GM19099 (cell line): Measurements from ENCODE around the gene DZANK1.

Experiments
- POLR2A ChIP-seq: IDR thresholded peaks from 3 replicates; pipeline ENCODE4 v1.6.1; 2011; ENCODE audit warnings: low read depth; ENCODE audit not compliant: insufficient read length; ENCODE audit errors: extremely low read depth

DZANK1 gene

GRCh38 chr20:18477218-18477617 lies 10.4 kb upstream of the DZANK1 start:
- TF ChIP-seq POLR2A = no peak

DNA sequence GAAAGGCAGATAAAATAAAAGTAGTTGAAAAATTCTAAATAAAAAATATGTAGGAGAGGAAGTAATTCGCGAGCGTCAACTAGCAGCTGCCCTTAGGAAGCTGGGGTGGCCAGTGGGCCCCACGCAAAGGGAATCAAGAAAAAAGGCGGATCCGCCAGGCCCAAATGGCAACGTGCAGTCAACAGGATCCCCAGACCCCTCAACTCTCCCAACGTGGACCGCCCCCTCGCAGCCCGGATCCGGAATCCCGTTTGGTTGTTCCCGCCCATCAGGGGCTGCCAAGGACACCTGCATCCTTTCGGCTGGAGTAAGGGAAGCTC lies 296 bp downstream of the DZANK1 start:
- no peak for TF ChIP-seq POLR2A

GRCh38 chr20:18465536-18466200 lies 1.2 kb downstream of the DZANK1 start:
- no peak for TF ChIP-seq POLR2A

- no peak for TF ChIP-seq POLR2A
Observed at GRCh38 chr20:18456600-18456999, 10.2 kb downstream of the DZANK1 start.

DNA sequence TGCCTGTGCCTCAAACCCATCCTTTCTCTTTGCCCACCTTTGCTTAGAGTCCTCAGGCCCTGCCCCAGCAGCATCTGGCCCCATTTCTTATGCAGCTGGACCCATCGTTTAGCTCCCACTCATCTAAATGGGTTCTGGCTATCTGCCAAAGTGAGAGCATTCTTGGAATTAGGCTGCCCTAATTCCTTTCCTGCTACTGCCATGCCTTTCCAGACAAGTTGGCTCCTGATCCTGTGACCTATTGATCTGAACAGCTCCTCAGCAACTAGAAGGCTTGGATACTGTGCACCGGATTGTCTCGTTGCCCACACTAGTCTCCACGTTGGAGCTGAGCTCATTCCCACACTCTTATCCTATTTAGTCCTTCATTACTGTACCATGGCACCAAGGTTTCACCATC lies 22.9 kb downstream of the DZANK1 start:
- no peak for TF ChIP-seq POLR2A

GRCh38 chr20:18440403-18440802 lies 26.4 kb downstream of the DZANK1 start:
- no peak for TF ChIP-seq POLR2A

- no peak for TF ChIP-seq POLR2A
Observed at GRCh38 chr20:18436847-18437246, 30.0 kb downstream of the DZANK1 start.

DNA sequence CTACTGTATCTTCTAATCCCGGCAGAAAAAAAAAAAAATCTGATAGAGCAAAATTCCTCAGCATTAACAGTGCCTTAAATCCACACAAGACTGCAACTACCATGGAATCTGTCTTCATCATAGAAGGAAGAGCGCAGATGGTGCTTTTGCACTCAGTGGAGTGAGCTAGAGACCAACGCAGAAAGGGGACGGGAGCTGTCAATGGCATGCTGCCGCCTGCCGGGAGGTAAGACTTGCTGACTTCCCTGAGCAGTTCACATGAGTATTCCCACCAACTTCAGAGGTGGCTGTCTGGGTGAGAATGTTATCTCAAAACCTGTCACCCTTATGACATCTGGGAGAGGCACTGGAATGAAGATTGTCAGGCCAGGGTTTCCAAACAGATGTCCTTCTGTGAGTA lies 35.6 kb downstream of the DZANK1 start:
- no peak for TF ChIP-seq POLR2A

GRCh38 chr20:18430172-18430826 lies 36.5 kb downstream of the DZANK1 start:
- TF ChIP-seq POLR2A = no peak

DNA sequence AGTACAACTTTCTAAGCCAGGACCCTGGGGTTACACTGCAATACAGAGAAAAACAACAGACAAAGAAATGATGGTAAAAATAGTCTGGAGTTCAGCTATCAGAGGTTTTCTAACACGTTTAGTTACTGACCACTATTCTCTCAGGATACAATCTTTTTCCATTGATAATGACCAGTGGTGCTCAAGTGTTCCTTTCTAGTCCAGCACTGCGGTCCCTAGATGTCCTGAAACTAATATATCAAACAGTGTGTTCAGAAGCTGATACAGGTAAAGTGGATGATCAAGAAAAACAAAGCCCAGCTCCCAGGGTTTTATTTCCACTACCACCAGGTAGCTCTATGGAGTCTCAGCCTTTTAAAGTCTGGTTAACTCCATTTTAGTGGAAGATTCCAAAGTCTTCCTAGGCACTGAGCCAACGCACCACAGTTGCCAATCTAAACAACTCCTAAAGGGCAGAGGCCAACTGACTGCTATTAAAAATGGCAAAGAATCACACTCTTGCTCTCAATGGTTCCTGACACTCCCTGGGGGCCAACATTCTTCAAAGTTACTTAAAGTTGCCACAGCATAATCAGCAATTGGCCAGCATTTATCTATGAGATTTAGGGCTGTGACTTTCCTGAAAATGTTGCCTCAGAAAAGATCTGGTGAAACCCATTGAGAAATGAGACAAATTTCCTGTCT lies 38.2 kb downstream of the DZANK1 start:
- TF ChIP-seq POLR2A = no peak

- no peak for TF ChIP-seq POLR2A
Observed at GRCh38 chr20:18427214-18427613, 39.6 kb downstream of the DZANK1 start.

DNA sequence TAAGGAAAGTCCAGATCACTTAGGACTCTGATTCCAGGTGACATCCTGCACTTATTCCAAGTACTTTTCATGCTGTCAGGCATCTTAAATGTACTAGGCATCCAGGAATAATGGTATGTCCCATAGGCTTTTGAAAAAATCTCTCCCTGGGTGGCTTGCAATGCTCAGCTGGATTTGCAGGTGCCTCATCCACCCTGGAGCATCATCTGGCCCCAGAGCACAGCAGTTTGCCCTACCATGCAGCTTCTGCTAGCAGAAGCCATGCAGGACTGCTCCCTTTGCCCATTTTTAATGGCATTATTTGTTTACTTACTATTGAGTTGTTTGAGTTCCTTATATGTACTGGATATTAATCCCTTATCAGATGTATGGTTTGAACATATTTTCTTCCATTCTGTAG lies 45.2 kb downstream of the DZANK1 start:
- no peak for TF ChIP-seq POLR2A

DNA sequence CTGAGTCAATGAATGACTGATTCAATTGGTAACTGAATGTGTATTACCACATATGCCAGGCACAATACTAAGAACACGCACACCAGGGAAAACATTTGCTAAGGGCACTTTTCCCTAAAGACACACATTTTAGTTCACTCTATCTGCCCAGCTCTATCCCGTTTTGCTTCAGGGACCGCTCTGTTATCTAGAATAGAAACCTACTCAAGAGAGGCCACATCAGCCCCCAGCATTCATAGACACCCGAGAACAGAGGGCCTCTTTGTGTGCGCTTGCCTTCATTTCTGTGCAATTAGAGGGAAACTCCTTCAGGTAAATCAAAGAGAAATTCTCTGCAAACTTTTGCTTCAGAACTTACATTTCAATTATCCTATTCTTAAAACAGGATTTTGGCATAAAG lies 50.3 kb downstream of the DZANK1 start:
- TF ChIP-seq POLR2A = no peak

DNA sequence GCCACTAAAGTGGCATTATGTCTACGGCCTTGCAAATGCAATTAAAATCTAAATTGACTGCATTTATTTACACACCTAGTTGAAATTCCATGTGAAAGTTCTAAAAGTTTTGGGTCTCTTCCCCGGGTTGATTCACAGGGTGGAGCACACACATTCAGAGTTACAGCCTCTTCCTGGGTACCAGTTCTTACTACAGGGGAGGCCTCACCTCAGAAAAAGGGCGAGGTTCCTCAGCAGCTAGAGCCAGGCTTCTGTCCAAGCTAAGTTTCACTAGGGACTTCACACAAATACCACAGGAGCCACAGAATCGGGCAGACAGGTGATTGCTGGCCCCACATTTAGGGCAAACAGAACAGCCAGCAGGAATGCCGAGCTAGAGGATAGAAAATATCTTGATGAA lies 52.7 kb downstream of the DZANK1 start:
- TF ChIP-seq POLR2A = no peak

DNA sequence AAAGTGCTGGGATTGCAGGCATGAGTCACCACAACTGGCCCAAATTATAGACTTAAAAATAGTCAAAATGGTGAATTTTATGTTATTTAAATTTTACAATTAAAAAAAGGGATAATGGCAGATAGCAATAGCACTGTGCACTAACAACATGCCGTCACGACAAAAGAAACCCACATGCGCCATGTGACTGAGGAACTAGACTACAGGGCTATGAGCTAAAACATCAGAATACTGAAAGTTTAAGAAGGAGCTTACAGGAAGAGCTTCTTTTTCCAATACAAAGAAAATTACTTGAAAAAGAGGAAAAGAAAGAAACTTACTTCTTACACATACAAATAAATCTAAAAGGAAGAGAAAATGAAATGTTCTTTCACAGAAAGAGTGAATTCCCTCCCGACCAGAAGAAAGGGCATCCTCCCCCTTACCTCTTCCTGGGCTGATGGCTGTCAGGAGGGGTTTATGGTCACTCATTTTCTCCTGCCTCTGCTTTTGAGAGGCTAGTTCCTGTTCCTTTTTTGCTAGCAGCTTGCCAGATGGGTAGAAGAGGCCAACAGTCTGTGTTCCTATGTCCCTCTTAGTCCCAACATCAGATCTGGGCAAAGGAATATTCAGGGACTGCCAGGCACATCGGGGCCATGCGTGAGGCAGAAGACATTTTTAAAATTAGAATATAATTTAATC lies 54.5 kb downstream of the DZANK1 start:
- no peak for TF ChIP-seq POLR2A

DNA sequence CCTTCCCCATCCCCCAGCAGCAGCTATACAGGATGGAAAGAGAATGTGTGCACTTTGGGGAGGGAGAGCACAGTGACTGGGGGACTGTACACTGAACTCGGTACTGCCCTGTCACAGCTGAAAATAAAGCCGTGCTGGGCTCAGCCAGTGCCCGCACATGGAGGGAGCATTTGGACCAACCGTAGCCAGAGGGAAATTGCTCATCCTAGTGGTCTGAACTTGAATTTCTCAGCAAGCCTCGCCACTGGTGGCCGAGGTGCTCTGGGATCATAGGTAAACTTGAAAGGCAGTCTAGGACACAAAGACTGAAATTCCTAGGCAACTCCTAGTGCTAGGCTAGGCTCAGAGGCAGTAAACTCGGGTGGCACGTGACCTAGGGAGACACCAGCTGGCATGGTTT lies 61.0 kb downstream of the DZANK1 start:
- no peak for TF ChIP-seq POLR2A
